ENCODE results near the gene SYNRG. TPM values are rescaled to one million over a fixed set of nuclear protein-coding genes. Genes with fewer than 3 reads are reported as not detected.

Gene SYNRG
- total and polyA plus RNA-seq, 4 donors: 5.9 to 67.4 (median 22.3) TPM

GRCh38 chr17:37466471-37466870 lies 142.7 kb downstream of the SYNRG start:
- no peak for ATAC-seq (ENCODE audit: insufficient read depth, low FRiP score)
- Histone ChIP-seq H3K4me1 (ENCODE audit: control insufficient read depth in 5 of 5, insufficient read depth in 5 of 5, low read length in 5 of 5) (no peaks in the 10 kb centered on the region), H3K27ac (ENCODE audit: low read depth in 1 of 2, low read length in 1 of 2) (no peak overlapping the region), H3K36me3 (ENCODE audit: control insufficient read depth in 4 of 4, insufficient read depth in 4 of 4, low read length in 4 of 4) (peaks cover 12 to 29% (median 23%) of the 10 kb centered on the region in 4 donors), H3K4me3 (no peak overlapping the region), H3K9me3 (ENCODE audit: control insufficient read depth in 4 of 4, insufficient read depth in 3 of 4, low read length in 3 of 4) (no peaks in the 10 kb centered on the region), H3K9ac (ENCODE audit: insufficient read depth in 1 of 2, low read length in 2 of 2) (no peak overlapping the region), H3K27me3 (ENCODE audit: control insufficient read depth in 3 of 3, insufficient read depth in 3 of 3, low read length in 2 of 3) (no peaks in the 10 kb centered on the region)
- TF ChIP-seq CTCF (IDR thresholded peaks at IDR 0.05; ENCODE audit: control extremely low read depth, extremely low read depth): no peak
- DNase-seq: no peak
- WGBS, 2 donors: 87 to 93% methylated on average over 1 of the region's 1 CpG

- DNase-seq: no peak
- Histone ChIP-seq H3K27ac (ENCODE audit: low read depth in 1 of 2, low read length in 1 of 2) (no peak overlapping the region), H3K9me3 (ENCODE audit: control insufficient read depth in 4 of 4, insufficient read depth in 3 of 4, low read length in 3 of 4) (no peaks in the 10 kb centered on the region), H3K4me3 (no peak overlapping the region), H3K27me3 (ENCODE audit: control insufficient read depth in 3 of 3, insufficient read depth in 3 of 3, low read length in 2 of 3) (no peaks in the 10 kb centered on the region), H3K9ac (ENCODE audit: insufficient read depth in 1 of 2, low read length in 2 of 2) (no peak overlapping the region), H3K4me1 (ENCODE audit: control insufficient read depth in 5 of 5, insufficient read depth in 5 of 5, low read length in 5 of 5) (no peaks in the 10 kb centered on the region), H3K36me3 (ENCODE audit: control insufficient read depth in 4 of 4, insufficient read depth in 4 of 4, low read length in 4 of 4) (peaks cover 7 to 20% (median 15%) of the 10 kb centered on the region in 4 donors)
- ATAC-seq (ENCODE audit: insufficient read depth, low FRiP score): no peak
- TF ChIP-seq CTCF (IDR thresholded peaks at IDR 0.05; ENCODE audit: control extremely low read depth, extremely low read depth): no peak
- 96 to 97% methylated on average over 7 of the region's 7 CpGs for WGBS, 2 donors
These were observed 144.1 kb downstream of the SYNRG start for GRCh38 chr17:37465069-37465616.

Small RNAs within 50 kb of the gene (small RNA-seq; reads per million reads assigned to genes)
- gene MIR378J (ENCODE audit: low replicate concordance): not detected

Other genes with a start within 250 kb of the SYNRG start
- gene C17orf78, start 233.4 kb downstream of the SYNRG start, total RNA-seq: not detected
- gene C17orf78, start 233.4 kb downstream of the SYNRG start, polyA plus RNA-seq: not detected
- 100 to 1,000 TPM in 1 of 2 donors, 10 to 100 TPM in 1; 84.6 to 111 TPM for gene ACACA, start 202.6 kb downstream of the SYNRG start, total RNA-seq
- 10 to 100 TPM; 26.0 to 26.6 TPM for gene ACACA, start 202.6 kb downstream of the SYNRG start, polyA plus RNA-seq
- gene TADA2A, start 202.5 kb downstream of the SYNRG start, total RNA-seq: 10 to 100 TPM; 24.7 to 28.6 TPM
- gene TADA2A, start 202.5 kb downstream of the SYNRG start, polyA plus RNA-seq: 1 to 10 TPM; 7.4 to 9.2 TPM
- gene DUSP14, start 119.5 kb downstream of the SYNRG start, total RNA-seq: 10 to 100 TPM in 1 of 2 donors, 1 to 10 TPM in 1; 7.4 to 15.7 TPM
- 10 to 100 TPM in 1 of 2 donors, 1 to 10 TPM in 1; 9.4 to 11.3 TPM for gene DUSP14, start 119.5 kb downstream of the SYNRG start, polyA plus RNA-seq
- 10 to 100 TPM; 18.3 to 28.9 TPM for gene DDX52, start 34.0 kb upstream of the SYNRG start, total RNA-seq
- 10 to 100 TPM in 1 of 2 donors, 1 to 10 TPM in 1; 8.8 to 10.0 TPM for gene DDX52, start 34.0 kb upstream of the SYNRG start, polyA plus RNA-seq
- gene HNF1B, start 135.6 kb upstream of the SYNRG start, total RNA-seq: 10 to 100 TPM; 12.4 to 18.9 TPM
- gene HNF1B, start 135.6 kb upstream of the SYNRG start, polyA plus RNA-seq: 10 to 100 TPM in 1 of 2 donors, 1 to 10 TPM in 1; 4.1 to 12.4 TPM

Data from lung (tissue), 13 donors.